ENCODE results near the gene TCF4.

Gene TCF4

DNA sequence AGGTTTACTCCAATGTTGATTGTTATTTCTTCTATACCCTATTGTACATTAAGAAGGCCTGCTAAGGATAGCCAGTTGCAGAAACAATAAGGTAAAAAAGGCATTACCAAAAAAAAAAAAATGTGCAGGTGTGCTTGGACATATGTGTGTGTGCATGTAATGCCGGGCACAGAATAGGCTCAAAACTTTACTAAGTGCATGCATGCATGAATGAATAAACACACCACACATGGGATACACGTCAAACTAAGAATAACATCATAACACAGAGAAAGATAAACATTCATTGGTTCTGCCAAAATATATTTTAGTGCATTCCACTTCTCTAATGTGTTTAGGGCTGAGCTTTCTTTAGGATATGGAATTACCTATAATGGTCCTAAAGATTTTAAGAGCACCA lies 298.2 kb downstream of the TCF4 start:
- Histone ChIP-seq H3K4me3 (ENCODE audit: low read depth, low read length) (no peak overlapping the region), H3K79me2 (ENCODE audit: control insufficient read depth, insufficient read depth, low read length, poor library complexity) (no peaks in the 10 kb centered on the region), H4K8ac (ENCODE audit: low read depth, low read length) (no peak overlapping the region), H3K27ac (ENCODE audit: low read depth, low read length) (no peak overlapping the region), H3K14ac (ENCODE audit: low read length) (no peak overlapping the region), H2AFZ (ENCODE audit: insufficient read depth, low read length, poor library complexity) (no peak overlapping the region), H3K36me3 (ENCODE audit: control insufficient read depth in 1 of 2, insufficient read depth in 2 of 2, low read length in 2 of 2) (no peaks in the 10 kb centered on the region), H2BK5ac (ENCODE audit: low read depth, low read length, poor library complexity) (no peak overlapping the region), H3K4me1 (ENCODE audit: control insufficient read depth in 1 of 2, insufficient read depth in 2 of 2, low read length in 2 of 2) (peaks cover 2 to 3% of the 10 kb centered on the region in 2 experiments), H4K12ac (ENCODE audit: low read depth, low read length) (no peak overlapping the region), H3K9ac (ENCODE audit: low read length) (no peak overlapping the region), H3K9me3 (ENCODE audit: insufficient read depth, low read depth, low read length) (no peaks in the 10 kb centered on the region), H3K4ac (ENCODE audit: low read depth, low read length) (no peak overlapping the region), H3K79me1 (ENCODE audit: low read length) (no peaks in the 10 kb centered on the region), H3K18ac (ENCODE audit: low read length) (no peak overlapping the region), H2BK12ac (ENCODE audit: low read length) (no peak overlapping the region), H4K91ac (ENCODE audit: low read depth, low read length) (no peak overlapping the region), H3K4me2 (ENCODE audit: low read length) (no peak overlapping the region), H2AK5ac (ENCODE audit: low read length) (no peak overlapping the region), H2BK120ac (ENCODE audit: insufficient read depth, low read length, poor library complexity) (no peak overlapping the region), H3K27me3 (ENCODE audit: insufficient read depth, low read length) (no peaks in the 10 kb centered on the region), H3K23ac (ENCODE audit: low read length) (no peak overlapping the region)
- WGBS (ENCODE audit: extremely low coverage, insufficient coverage, insufficient read length): no CpG with 5 or more reads among the region's 2 CpGs
- no peak for DNase-seq

DNA sequence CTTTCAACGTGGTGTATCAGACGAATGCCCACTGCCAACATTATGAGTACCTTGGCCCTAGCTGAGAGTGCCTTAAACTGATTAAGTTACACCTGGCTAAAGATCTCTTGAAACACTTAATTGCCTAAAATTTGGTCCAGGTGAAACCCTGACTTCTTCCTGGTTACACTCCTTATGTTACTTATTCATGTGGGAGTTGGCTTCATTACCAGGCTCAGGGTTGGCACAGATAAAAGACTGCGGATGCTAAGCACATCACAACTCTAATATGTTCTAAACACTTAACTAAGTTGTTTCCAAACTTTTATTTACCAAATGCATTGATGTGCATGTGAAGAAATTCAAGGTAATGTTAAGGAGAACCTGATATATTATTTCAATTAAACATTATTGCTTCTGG lies 298.9 kb downstream of the TCF4 start:
- H3K4me1 ChIP-seq (ENCODE audit: control insufficient read depth in 1 of 2, insufficient read depth in 2 of 2, low read length in 2 of 2): peaks cover 2 to 3% of the 10 kb centered on the region in 2 experiments
- no peak overlapping the region for H3K23ac ChIP-seq (ENCODE audit: low read length)
- H2AFZ ChIP-seq (ENCODE audit: insufficient read depth, low read length, poor library complexity): no peak overlapping the region
- H3K9ac ChIP-seq (ENCODE audit: low read length): no peak overlapping the region
- no peak overlapping the region for H4K91ac ChIP-seq (ENCODE audit: low read depth, low read length)
- H3K27ac ChIP-seq (ENCODE audit: low read depth, low read length): no peak overlapping the region
- no peak overlapping the region for H4K8ac ChIP-seq (ENCODE audit: low read depth, low read length)
- no peak overlapping the region for H2BK120ac ChIP-seq (ENCODE audit: insufficient read depth, low read length, poor library complexity)
- no peaks in the 10 kb centered on the region for H3K79me1 ChIP-seq (ENCODE audit: low read length)
- WGBS (ENCODE audit: extremely low coverage, insufficient coverage, insufficient read length): no CpG with 5 or more reads among the region's 3 CpGs
- H2AK5ac ChIP-seq (ENCODE audit: low read length): no peak overlapping the region
- no peak for DNase-seq
- peaks cover 0 to under 1% of the 10 kb centered on the region in 2 experiments for H3K36me3 ChIP-seq (ENCODE audit: control insufficient read depth in 1 of 2, insufficient read depth in 2 of 2, low read length in 2 of 2)
- no peak overlapping the region for H2BK5ac ChIP-seq (ENCODE audit: low read depth, low read length, poor library complexity)
- H3K79me2 ChIP-seq (ENCODE audit: control insufficient read depth, insufficient read depth, low read length, poor library complexity): no peaks in the 10 kb centered on the region
- H3K27me3 ChIP-seq (ENCODE audit: insufficient read depth, low read length): no peaks in the 10 kb centered on the region
- no peak overlapping the region for H3K4ac ChIP-seq (ENCODE audit: low read depth, low read length)
- H3K4me3 ChIP-seq (ENCODE audit: low read depth, low read length): no peak overlapping the region
- no peaks in the 10 kb centered on the region for H3K9me3 ChIP-seq (ENCODE audit: insufficient read depth, low read depth, low read length)
- H4K12ac ChIP-seq (ENCODE audit: low read depth, low read length): no peak overlapping the region
- H3K14ac ChIP-seq (ENCODE audit: low read length): no peak overlapping the region
- no peak overlapping the region for H2BK12ac ChIP-seq (ENCODE audit: low read length)
- H3K18ac ChIP-seq (ENCODE audit: low read length): no peak overlapping the region
- H3K4me2 ChIP-seq (ENCODE audit: low read length): no peak overlapping the region

DNA sequence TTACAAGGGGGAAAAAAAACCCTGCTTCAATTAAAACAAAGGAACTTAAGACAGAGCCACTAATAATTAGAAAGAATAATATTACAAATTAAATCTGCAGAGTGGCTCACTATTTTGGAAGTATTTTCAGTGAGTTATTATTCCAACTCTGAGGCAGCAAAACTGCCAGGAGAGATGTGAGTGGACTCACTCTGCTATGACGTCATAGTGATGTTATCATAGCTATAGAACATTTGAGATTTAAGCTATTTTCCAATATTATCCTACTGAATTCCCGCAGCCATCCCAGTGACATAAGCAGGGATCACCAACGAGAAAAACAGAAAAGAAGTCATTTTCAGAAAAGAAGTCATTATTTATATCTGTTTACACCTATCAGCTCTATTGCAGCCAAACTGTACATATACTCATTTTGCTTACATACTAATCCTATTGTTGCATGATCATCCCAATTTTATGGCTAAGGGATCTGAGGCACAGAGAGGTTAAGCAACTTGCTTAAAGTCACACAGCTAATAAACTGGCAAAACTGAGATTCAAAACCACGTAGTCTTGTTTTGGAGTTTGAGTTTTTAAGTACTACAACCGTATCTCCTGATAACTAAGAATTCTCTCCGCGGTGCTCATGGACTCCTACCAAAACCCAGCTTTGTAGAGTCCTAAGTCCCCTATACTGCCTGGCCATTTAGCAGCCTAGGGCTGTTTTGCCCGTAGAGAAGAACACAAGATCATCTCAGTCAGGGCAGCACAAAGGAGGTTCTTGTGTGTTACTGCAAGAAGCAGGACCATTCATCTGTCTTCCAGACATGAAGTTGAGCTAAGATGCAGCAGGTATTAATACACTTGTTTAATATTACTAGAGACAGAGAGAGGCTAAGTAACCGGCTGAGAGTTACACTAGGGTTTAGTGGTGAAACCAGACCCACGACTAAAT lies 299.8 kb downstream of the TCF4 start:
- no peak overlapping the region for H4K12ac ChIP-seq (ENCODE audit: low read depth, low read length)
- H3K4ac ChIP-seq (ENCODE audit: low read depth, low read length): no peak overlapping the region
- WGBS (ENCODE audit: extremely low coverage, insufficient coverage, insufficient read length): no CpG with 5 or more reads among the region's 10 CpGs
- no peak overlapping the region for H2AK5ac ChIP-seq (ENCODE audit: low read length)
- no peak overlapping the region for H3K9ac ChIP-seq (ENCODE audit: low read length)
- no peak for DNase-seq
- H3K79me1 ChIP-seq (ENCODE audit: low read length): no peaks in the 10 kb centered on the region
- no peaks in the 10 kb centered on the region for H3K9me3 ChIP-seq (ENCODE audit: insufficient read depth, low read depth, low read length)
- H3K27ac ChIP-seq (ENCODE audit: low read depth, low read length): no peak overlapping the region
- H2BK5ac ChIP-seq (ENCODE audit: low read depth, low read length, poor library complexity): no peak overlapping the region
- no peaks in the 10 kb centered on the region for H3K79me2 ChIP-seq (ENCODE audit: control insufficient read depth, insufficient read depth, low read length, poor library complexity)
- peaks cover 0 to 1% of the 10 kb centered on the region in 2 experiments for H3K36me3 ChIP-seq (ENCODE audit: control insufficient read depth in 1 of 2, insufficient read depth in 2 of 2, low read length in 2 of 2)
- H2BK12ac ChIP-seq (ENCODE audit: low read length): no peak overlapping the region
- no peak overlapping the region for H3K18ac ChIP-seq (ENCODE audit: low read length)
- no peak overlapping the region for H2BK120ac ChIP-seq (ENCODE audit: insufficient read depth, low read length, poor library complexity)
- H3K4me2 ChIP-seq (ENCODE audit: low read length): no peak overlapping the region
- H3K27me3 ChIP-seq (ENCODE audit: insufficient read depth, low read length): no peaks in the 10 kb centered on the region
- H3K23ac ChIP-seq (ENCODE audit: low read length): no peak overlapping the region
- no peak overlapping the region for H2AFZ ChIP-seq (ENCODE audit: insufficient read depth, low read length, poor library complexity)
- no peak overlapping the region for H3K4me3 ChIP-seq (ENCODE audit: low read depth, low read length)
- H4K8ac ChIP-seq (ENCODE audit: low read depth, low read length): peak overlapping the region; percentile 4
- peaks cover 2 to 3% of the 10 kb centered on the region in 2 experiments for H3K4me1 ChIP-seq (ENCODE audit: control insufficient read depth in 1 of 2, insufficient read depth in 2 of 2, low read length in 2 of 2)
- no peak overlapping the region for H4K91ac ChIP-seq (ENCODE audit: low read depth, low read length)
- no peak overlapping the region for H3K14ac ChIP-seq (ENCODE audit: low read length)

DNA sequence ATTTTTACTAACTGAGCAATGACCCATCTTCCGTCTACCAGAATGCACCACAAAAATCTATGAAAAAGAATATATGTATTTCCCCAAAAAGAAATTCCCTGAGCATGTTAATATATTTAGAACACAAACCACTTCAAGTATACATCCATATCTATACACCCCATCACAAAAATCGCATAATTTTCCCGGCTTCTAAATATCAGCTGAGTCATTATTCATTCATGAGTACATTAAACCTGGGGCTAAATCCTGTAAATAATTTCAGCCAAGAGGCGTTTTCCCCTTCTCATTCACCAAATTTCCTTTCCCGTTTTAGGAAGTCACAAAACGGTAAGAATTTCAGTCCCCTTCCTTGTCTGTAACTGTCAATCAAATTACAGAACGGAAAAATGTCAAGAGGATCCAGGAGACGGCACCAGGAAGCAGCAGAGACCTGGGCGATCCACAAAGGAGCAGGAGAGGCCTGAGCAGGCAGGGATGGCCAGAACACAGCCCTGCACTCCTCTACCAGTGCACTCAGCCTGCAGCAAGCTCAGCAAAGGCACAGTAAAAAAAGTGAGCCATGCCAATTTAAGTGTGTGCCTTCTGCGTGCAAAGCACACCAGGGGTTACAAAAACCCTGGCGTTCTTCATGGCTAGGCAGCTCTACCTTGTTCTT lies 300.7 kb downstream of the TCF4 start:
- no peak overlapping the region for H3K4ac ChIP-seq (ENCODE audit: low read depth, low read length)
- H3K79me1 ChIP-seq (ENCODE audit: low read length): no peaks in the 10 kb centered on the region
- H4K12ac ChIP-seq (ENCODE audit: low read depth, low read length): no peak overlapping the region
- no peak for DNase-seq
- no peak overlapping the region for H3K9ac ChIP-seq (ENCODE audit: low read length)
- no peak overlapping the region for H4K91ac ChIP-seq (ENCODE audit: low read depth, low read length)
- no peak overlapping the region for H3K18ac ChIP-seq (ENCODE audit: low read length)
- H2AFZ ChIP-seq (ENCODE audit: insufficient read depth, low read length, poor library complexity): no peak overlapping the region
- H2BK12ac ChIP-seq (ENCODE audit: low read length): no peak overlapping the region
- no peak overlapping the region for H3K27ac ChIP-seq (ENCODE audit: low read depth, low read length)
- no peak overlapping the region for H4K8ac ChIP-seq (ENCODE audit: low read depth, low read length)
- H3K14ac ChIP-seq (ENCODE audit: low read length): no peak overlapping the region
- H2AK5ac ChIP-seq (ENCODE audit: low read length): no peak overlapping the region
- no peaks in the 10 kb centered on the region for H3K27me3 ChIP-seq (ENCODE audit: insufficient read depth, low read length)
- H2BK5ac ChIP-seq (ENCODE audit: low read depth, low read length, poor library complexity): no peak overlapping the region
- 100% methylated on average over 2 of the region's 11 CpGs for WGBS (ENCODE audit: extremely low coverage, insufficient coverage, insufficient read length)
- H3K23ac ChIP-seq (ENCODE audit: low read length): no peak overlapping the region
- H3K36me3 ChIP-seq (ENCODE audit: control insufficient read depth in 1 of 2, insufficient read depth in 2 of 2, low read length in 2 of 2): peaks cover 0 to 1% of the 10 kb centered on the region in 2 experiments
- H3K9me3 ChIP-seq (ENCODE audit: insufficient read depth, low read depth, low read length): no peaks in the 10 kb centered on the region
- no peak overlapping the region for H3K4me2 ChIP-seq (ENCODE audit: low read length)
- no peak overlapping the region for H3K4me3 ChIP-seq (ENCODE audit: low read depth, low read length)
- H2BK120ac ChIP-seq (ENCODE audit: insufficient read depth, low read length, poor library complexity): no peak overlapping the region
- peaks cover 2 to 3% of the 10 kb centered on the region in 2 experiments for H3K4me1 ChIP-seq (ENCODE audit: control insufficient read depth in 1 of 2, insufficient read depth in 2 of 2, low read length in 2 of 2)
- no peaks in the 10 kb centered on the region for H3K79me2 ChIP-seq (ENCODE audit: control insufficient read depth, insufficient read depth, low read length, poor library complexity)

Measured in trophoblast cell (in vitro differentiated cells and primary cell).